Esophagus squamous epithelium (tissue), 4 donors: ENCODE results near the gene CDCP1.

Source experiments
- POLR2A ChIP-seq, 4 donors: fragments of 450-650 bp; IDR thresholded peaks; one replicate each; pipeline ENCODE4 v1.6.1; 2017; ENCODE audit warnings: antibody characterized with exemption in 4 of 4, mild to moderate bottlenecking in 4 of 4, moderate library complexity in 3 of 4
- TF ChIP-seq, protein P1 (sequence below), 6 experiments: fragments of 450-650 bp in 4 of 6; fragments of 200-600 bp in 2 of 6; sonication (generic) in 2 of 6; IDR thresholded peaks; one replicate each; pipeline ENCODE4 v1.5.1; 2016 to 2019; ENCODE audit warnings: antibody characterized with exemption in 6 of 6, mild to moderate bottlenecking in 4 of 6, moderate library complexity in 4 of 6

DNA sequence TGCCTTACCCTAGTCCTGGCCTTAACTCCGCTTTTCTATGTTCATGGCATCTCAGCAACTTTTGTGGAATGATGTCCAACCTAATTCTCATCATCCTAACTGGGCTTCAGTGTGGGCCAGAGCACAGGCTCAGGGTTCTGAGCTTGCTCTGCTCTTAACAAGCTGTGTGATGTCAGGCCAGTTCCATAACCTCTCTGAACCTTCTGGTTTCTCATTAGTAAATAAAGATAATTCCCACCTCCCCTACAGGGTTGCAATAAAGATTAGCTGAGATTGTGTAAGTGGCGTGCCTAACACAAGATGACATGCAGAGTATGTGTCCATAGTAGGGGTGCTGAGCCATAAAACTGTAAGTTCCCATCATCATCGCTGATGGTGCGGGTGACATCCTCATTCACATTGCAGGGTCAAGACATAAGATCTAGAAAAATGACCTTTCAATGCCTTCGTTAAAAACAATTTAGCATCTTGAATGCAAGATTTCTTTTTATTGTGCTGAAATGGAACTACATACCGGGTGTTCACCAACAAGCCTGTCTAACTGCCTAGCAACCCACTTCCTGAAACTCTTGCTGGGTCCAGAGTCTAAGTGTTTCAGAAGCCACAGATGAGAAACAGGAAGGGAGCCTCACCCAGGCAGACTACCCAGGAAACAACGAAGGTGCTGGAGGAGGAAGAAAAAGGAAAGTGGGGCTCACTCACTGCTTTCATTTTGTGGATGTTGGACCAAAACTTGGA is 36.2 kb downstream of the CDCP1 start:
- TF ChIP-seq, protein P1, sequence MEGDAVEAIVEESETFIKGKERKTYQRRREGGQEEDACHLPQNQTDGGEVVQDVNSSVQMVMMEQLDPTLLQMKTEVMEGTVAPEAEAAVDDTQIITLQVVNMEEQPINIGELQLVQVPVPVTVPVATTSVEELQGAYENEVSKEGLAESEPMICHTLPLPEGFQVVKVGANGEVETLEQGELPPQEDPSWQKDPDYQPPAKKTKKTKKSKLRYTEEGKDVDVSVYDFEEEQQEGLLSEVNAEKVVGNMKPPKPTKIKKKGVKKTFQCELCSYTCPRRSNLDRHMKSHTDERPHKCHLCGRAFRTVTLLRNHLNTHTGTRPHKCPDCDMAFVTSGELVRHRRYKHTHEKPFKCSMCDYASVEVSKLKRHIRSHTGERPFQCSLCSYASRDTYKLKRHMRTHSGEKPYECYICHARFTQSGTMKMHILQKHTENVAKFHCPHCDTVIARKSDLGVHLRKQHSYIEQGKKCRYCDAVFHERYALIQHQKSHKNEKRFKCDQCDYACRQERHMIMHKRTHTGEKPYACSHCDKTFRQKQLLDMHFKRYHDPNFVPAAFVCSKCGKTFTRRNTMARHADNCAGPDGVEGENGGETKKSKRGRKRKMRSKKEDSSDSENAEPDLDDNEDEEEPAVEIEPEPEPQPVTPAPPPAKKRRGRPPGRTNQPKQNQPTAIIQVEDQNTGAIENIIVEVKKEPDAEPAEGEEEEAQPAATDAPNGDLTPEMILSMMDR (IDR thresholded peaks at IDR 0.05), result no peak
- no peak for TF ChIP-seq POLR2A (IDR thresholded peaks at IDR 0.05)
